HepG2 (cell line): ENCODE data around the gene NPW. TPM values are rescaled to one million over a fixed set of nuclear protein-coding genes. Genes with fewer than 3 reads are reported as not detected.

Experiments used
- DZIP1 ChIP-seq: sonication (generic); formaldehyde crosslinking; IDR thresholded peaks from 2 replicates; pipeline ENCODE4 v1.5.0; 2020; ENCODE audit warnings: mild to moderate bottlenecking, missing genetic modification reagents
- E2F5 ChIP-seq: sonication (generic); formaldehyde crosslinking; conservative IDR thresholded peaks from 2 replicates; pipeline ENCODE4 v1.4.0; 2020; ENCODE audit warnings: missing genetic modification reagents
- ETV5 ChIP-seq: IDR thresholded peaks from 2 replicates; pipeline ENCODE4 v1.6.1; 2018; ENCODE audit warnings: missing biosample characterization, missing genetic modification reagents, inconsistent platforms, borderline replicate concordance
- HNRNPK ChIP-seq: fragments of 200-400 bp; formaldehyde crosslinking; IDR thresholded peaks from 2 replicates; pipeline ENCODE4 v1.6.1; 2018; ENCODE audit warnings: low read length, low read depth, moderate library complexity, mild to moderate bottlenecking; ENCODE audit not compliant: poor library complexity, severe bottlenecking
- KLF15 ChIP-seq: sonication (generic); formaldehyde crosslinking; IDR thresholded peaks from 2 replicates; pipeline ENCODE4 v1.8.1; 2023; ENCODE audit warnings: borderline replicate concordance, mild to moderate bottlenecking, inconsistent platforms, missing genetic modification reagents, mixed read lengths
- KLF16 ChIP-seq, 2 experiments: sonication (generic) in 1 of 2; formaldehyde crosslinking in 1 of 2; IDR thresholded peaks; 2 replicates each; pipeline versions ENCODE4 v1.6.1 to v1.8.0; 2016 to 2023; ENCODE audit warnings: missing genetic modification reagents in 2 of 2, missing compliant biosample characterization in 1 of 2
- PATZ1 ChIP-seq: sonication (generic); formaldehyde crosslinking; IDR thresholded peaks from 2 replicates; pipeline ENCODE4 v1.4.0; 2020; ENCODE audit warnings: missing genetic modification reagents
- RELA ChIP-seq: sonication (generic); formaldehyde crosslinking; IDR thresholded peaks from 2 replicates; pipeline ENCODE4 v1.4.0; 2020; ENCODE audit warnings: missing genetic modification reagents
- STAG1 ChIP-seq: sonication (generic); formaldehyde crosslinking; IDR thresholded peaks from 2 replicates; pipeline ENCODE4 v1.4.0; 2020; ENCODE audit warnings: missing genetic modification reagents
- TGIF2 ChIP-seq: IDR thresholded peaks from 2 replicates; pipeline ENCODE4 v1.6.1; 2016; ENCODE audit warnings: control low read depth, missing compliant biosample characterization
- TIGD3 ChIP-seq: sonication (generic); formaldehyde crosslinking; IDR thresholded peaks from 2 replicates; pipeline ENCODE4 v1.5.1; 2020; ENCODE audit warnings: mild to moderate bottlenecking, missing genetic modification reagents, borderline replicate concordance
- ZMYM2 ChIP-seq: sonication (generic); formaldehyde crosslinking; IDR thresholded peaks from 2 replicates; pipeline ENCODE4 v1.8.0; 2022; ENCODE audit warnings: mild to moderate bottlenecking, missing genetic modification reagents
- ZNF160 ChIP-seq: sonication (generic); formaldehyde crosslinking; IDR thresholded peaks from 2 replicates; pipeline ENCODE4 v1.8.0; 2022; ENCODE audit warnings: mild to moderate bottlenecking, inconsistent platforms, missing genetic modification reagents
- polyA plus RNA-seq, 8 experiments: library from polyadenylated mRNA; depleted of rRNA in 3 of 8; stranded (reverse) in 7 of 8; unstranded in 1 of 8; fragments of >200 nt; fragmentation: Illumina TruSeq in 4 of 8; extraction: Trizol in 4 of 8; gene quantifications; 2 replicates each; pipeline versions ENCODE4 v1.2.1 to v1.2.3, GENCODE V29; 2011 to 2016; ENCODE audit warnings: low read depth in 4 of 8, missing spikeins in 1 of 8, mixed read lengths in 1 of 8; ENCODE audit not compliant: insufficient read depth in 1 of 8
- total RNA-seq, 5 experiments: library from RNA; depleted of rRNA; stranded (reverse); fragments of >200 nt; fragmentation: Illumina TruSeq; extraction: Trizol; gene quantifications; 2 replicates each; pipeline ENCODE4 v1.2.3, GENCODE V29; 2016; ENCODE audit warnings: low read depth in 1 of 5
- TF ChIP-seq, protein P1 (sequence below): sonication (generic); formaldehyde crosslinking; IDR thresholded peaks from 2 replicates; pipeline ENCODE4 v1.9.0; 2022; ENCODE audit warnings: low read depth, missing genetic modification reagents
- TF ChIP-seq, protein P2 (sequence below): sonication (generic); formaldehyde crosslinking; IDR thresholded peaks from 2 replicates; pipeline ENCODE4 v1.9.0; 2021; ENCODE audit warnings: missing genetic modification reagents, borderline replicate concordance

The NPW gene
- total and polyA plus RNA-seq, 2 of the 13 experiments (the other 11 are each of a cell fraction or from before 2014, with no cell fraction given) = 0.24 to 0.97 TPM

- TF ChIP-seq TIGD3 (CRISPR knock-in tag) (no peak), STAG1 (peak; percentile 34; the same call in 1 of the 2 replicates), ZNF160 (peak; percentile 71; the same call in 1 of the 2 replicates), ZMYM2 (CRISPR knock-in tag) (peak; percentile 81), KLF15 (0 out of 2 replicates have a peak, but pooled peaks have one; percentile 79), RELA (CRISPR knock-in tag) (no peak; the same call in 1 of the 2 replicates), PATZ1 (CRISPR knock-in tag) (peak; percentile 47), E2F5 (peak; percentile 64; the same call in 1 of the 2 replicates), DZIP1 (CRISPR knock-in tag) (peak; percentile 36; the same call in 1 of the 2 replicates), KLF16 (CRISPR knock-in tag; IDR thresholded peaks at IDR 0.05) (peak in 1 of 2 experiments; percentile 46; a peak in 1 of 4 replicates), ETV5 (CRISPR knock-in tag) (peak; percentile 5; the same call in 1 of the 2 replicates), HNRNPK (peak; percentile 67), TGIF2 (peak; percentile 65; the same call in 1 of the 2 replicates)
- TF ChIP-seq, protein P1, sequence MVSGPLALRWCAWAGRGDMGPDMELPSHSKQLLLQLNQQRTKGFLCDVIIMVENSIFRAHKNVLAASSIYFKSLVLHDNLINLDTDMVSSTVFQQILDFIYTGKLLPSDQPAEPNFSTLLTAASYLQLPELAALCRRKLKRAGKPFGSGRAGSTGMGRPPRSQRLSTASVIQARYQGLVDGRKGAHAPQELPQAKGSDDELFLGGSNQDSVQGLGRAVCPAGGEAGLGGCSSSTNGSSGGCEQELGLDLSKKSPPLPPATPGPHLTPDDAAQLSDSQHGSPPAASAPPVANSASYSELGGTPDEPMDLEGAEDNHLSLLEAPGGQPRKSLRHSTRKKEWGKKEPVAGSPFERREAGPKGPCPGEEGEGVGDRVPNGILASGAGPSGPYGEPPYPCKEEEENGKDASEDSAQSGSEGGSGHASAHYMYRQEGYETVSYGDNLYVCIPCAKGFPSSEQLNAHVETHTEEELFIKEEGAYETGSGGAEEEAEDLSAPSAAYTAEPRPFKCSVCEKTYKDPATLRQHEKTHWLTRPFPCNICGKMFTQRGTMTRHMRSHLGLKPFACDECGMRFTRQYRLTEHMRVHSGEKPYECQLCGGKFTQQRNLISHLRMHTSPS (CRISPR knock-in tag) = no peak
- TF ChIP-seq, protein P2, sequence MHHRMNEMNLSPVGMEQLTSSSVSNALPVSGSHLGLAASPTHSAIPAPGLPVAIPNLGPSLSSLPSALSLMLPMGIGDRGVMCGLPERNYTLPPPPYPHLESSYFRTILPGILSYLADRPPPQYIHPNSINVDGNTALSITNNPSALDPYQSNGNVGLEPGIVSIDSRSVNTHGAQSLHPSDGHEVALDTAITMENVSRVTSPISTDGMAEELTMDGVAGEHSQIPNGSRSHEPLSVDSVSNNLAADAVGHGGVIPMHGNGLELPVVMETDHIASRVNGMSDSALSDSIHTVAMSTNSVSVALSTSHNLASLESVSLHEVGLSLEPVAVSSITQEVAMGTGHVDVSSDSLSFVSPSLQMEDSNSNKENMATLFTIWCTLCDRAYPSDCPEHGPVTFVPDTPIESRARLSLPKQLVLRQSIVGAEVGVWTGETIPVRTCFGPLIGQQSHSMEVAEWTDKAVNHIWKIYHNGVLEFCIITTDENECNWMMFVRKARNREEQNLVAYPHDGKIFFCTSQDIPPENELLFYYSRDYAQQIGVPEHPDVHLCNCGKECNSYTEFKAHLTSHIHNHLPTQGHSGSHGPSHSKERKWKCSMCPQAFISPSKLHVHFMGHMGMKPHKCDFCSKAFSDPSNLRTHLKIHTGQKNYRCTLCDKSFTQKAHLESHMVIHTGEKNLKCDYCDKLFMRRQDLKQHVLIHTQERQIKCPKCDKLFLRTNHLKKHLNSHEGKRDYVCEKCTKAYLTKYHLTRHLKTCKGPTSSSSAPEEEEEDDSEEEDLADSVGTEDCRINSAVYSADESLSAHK (CRISPR knock-in tag) = no peak
Measured at GRCh38 chr16:1983544-1984346, 35.8 kb upstream of the NPW start, which contains the start of gene GFER (continued).
